Liver (tissue), 9 donors: Measurements from ENCODE around the gene ZC3H7B. TPM values are rescaled to one million over a fixed set of nuclear protein-coding genes. Genes with fewer than 3 reads are reported as not detected.

Experiments used
- DNase-seq: peaks from one replicate; pipeline ENCODE4 v3.0.0-alpha.2; 2017; ENCODE audit warnings: low spot score
- H3K27ac ChIP-seq, 2 donors: one replicate each; pipeline ENCODE4 v1.7.0; 2013; ENCODE audit warnings: inconsistent platforms in 2 of 2, low read length in 2 of 2, control low read depth in 1 of 2, low read depth in 1 of 2, mild to moderate bottlenecking in 1 of 2
- H3K27me3 ChIP-seq, 4 donors: one replicate each; pipeline versions ENCODE4 v1.6.1 to v1.7.0; 2013; ENCODE audit warnings: low read length in 3 of 4, inconsistent platforms in 1 of 4, mild to moderate bottlenecking in 1 of 4, moderate library complexity in 1 of 4; ENCODE audit not compliant: control insufficient read depth in 4 of 4, insufficient read depth in 4 of 4
- H3K36me3 ChIP-seq, 4 donors: one replicate each; pipeline versions ENCODE4 v1.6.1 to v1.7.0; 2013; ENCODE audit warnings: low read length in 3 of 4, mild to moderate bottlenecking in 3 of 4, low read depth in 1 of 4, moderate library complexity in 1 of 4; ENCODE audit not compliant: control insufficient read depth in 4 of 4, insufficient read depth in 3 of 4
- H3K4me1 ChIP-seq, 4 donors: one replicate each; pipeline versions ENCODE4 v1.6.1 to v1.7.0; 2013; ENCODE audit warnings: low read length in 3 of 4, mild to moderate bottlenecking in 3 of 4, moderate library complexity in 1 of 4; ENCODE audit not compliant: control insufficient read depth in 4 of 4, insufficient read depth in 4 of 4
- H3K4me3 ChIP-seq, 3 donors: one replicate each; pipeline versions ENCODE4 v1.6.1 to v1.7.0; 2013; ENCODE audit warnings: low read length in 3 of 3, control low read depth in 1 of 3, low read depth in 1 of 3, mild to moderate bottlenecking in 1 of 3
- H3K9ac ChIP-seq, 2 donors: one replicate each; pipeline ENCODE4 v1.7.0; 2013; ENCODE audit warnings: low read length in 2 of 2, mild to moderate bottlenecking in 2 of 2, moderate library complexity in 2 of 2, control low read depth in 1 of 2, low read depth in 1 of 2
- H3K9me3 ChIP-seq, 4 donors: one replicate each; pipeline versions ENCODE4 v1.6.1 to v1.7.0; 2013; ENCODE audit warnings: low read length in 3 of 4; ENCODE audit not compliant: control insufficient read depth in 4 of 4
- EGR1 ChIP-seq, 2 donors: IDR thresholded peaks; 2 replicates each; pipeline ENCODE4 v1.6.1; 2016 to 2018; ENCODE audit warnings: antibody characterized with exemption in 2 of 2, low read depth in 2 of 2
- FOXA1 ChIP-seq: IDR thresholded peaks from 2 replicates; pipeline ENCODE4 v1.6.1; 2016; ENCODE audit warnings: antibody characterized with exemption
- FOXA2 ChIP-seq: IDR thresholded peaks from 2 replicates; pipeline ENCODE4 v1.6.1; 2016; ENCODE audit warnings: antibody characterized with exemption
- GABPA ChIP-seq, 2 donors: IDR thresholded peaks in 1 of 2; conservative IDR thresholded peaks in 1 of 2; 2 replicates each; pipeline ENCODE4 v1.6.1; 2016; ENCODE audit warnings: antibody characterized with exemption in 2 of 2, mild to moderate bottlenecking in 1 of 2, moderate library complexity in 1 of 2
- HNF4A ChIP-seq, 2 donors: conservative IDR thresholded peaks; 2 replicates each; pipeline ENCODE4 v1.6.1; 2016; ENCODE audit warnings: antibody characterized with exemption in 2 of 2, mild to moderate bottlenecking in 2 of 2
- HNF4G ChIP-seq: IDR thresholded peaks from 2 replicates; pipeline ENCODE4 v1.6.1; 2016; ENCODE audit warnings: antibody characterized with exemption
- JUND ChIP-seq, 2 donors: IDR thresholded peaks; 2 replicates each; pipeline ENCODE4 v1.6.1; 2016; ENCODE audit warnings: antibody characterized with exemption in 2 of 2
- RAD21 ChIP-seq, 2 donors: IDR thresholded peaks; 2 replicates each; pipeline ENCODE4 v1.6.1; 2016; ENCODE audit warnings: antibody characterized with exemption in 2 of 2, mild to moderate bottlenecking in 2 of 2
- RXRA ChIP-seq, 2 donors: IDR thresholded peaks; 2 replicates each; pipeline ENCODE4 v1.6.1; 2017 to 2018; ENCODE audit warnings: antibody characterized with exemption in 2 of 2, mild to moderate bottlenecking in 1 of 2
- SP1 ChIP-seq: IDR thresholded peaks from 2 replicates; pipeline ENCODE4 v1.6.1; 2018; ENCODE audit warnings: antibody characterized with exemption, mild to moderate bottlenecking
- TAF1 ChIP-seq: conservative IDR thresholded peaks from 2 replicates; pipeline ENCODE4 v1.6.1; 2016; ENCODE audit warnings: antibody characterized with exemption, mild to moderate bottlenecking
- YY1 ChIP-seq: IDR thresholded peaks from 2 replicates; pipeline ENCODE4 v1.6.1; 2016; ENCODE audit warnings: antibody characterized with exemption, mild to moderate bottlenecking
- WGBS: extraction: QIAGEN DNeasy Blood & Tissue Kit; methylation state at CpG from one replicate; pipeline ENCODE4 v1.1.7; 2013; 5-methylcytosine and 5-hydroxymethylcytosine counted together
- polyA plus RNA-seq, 2 donors: library from polyadenylated mRNA; stranded (reverse) in 1 of 2; unstranded in 1 of 2; fragments of 200-250 nt in 1 of 2; fragments of >200 nt in 1 of 2; fragmentation: Nextera tagmentation in 1 of 2; extraction: Ambion mirVana in 1 of 2; gene quantifications; one replicate each; pipeline versions ENCODE4 v1.2.1 to v1.2.3, GENCODE V29; 2013 to 2015
- total RNA-seq, 2 donors: library from RNA; depleted of rRNA; stranded (reverse); fragments of >200 nt; gene quantifications; one replicate each; pipeline ENCODE4 v1.2.3, GENCODE V29; 2014
- TF ChIP-seq, protein P1 (sequence below): IDR thresholded peaks from 2 replicates; pipeline ENCODE4 v1.6.1; 2016; ENCODE audit warnings: antibody characterized with exemption
- TF ChIP-seq, protein P2 (sequence below): IDR thresholded peaks from 2 replicates; pipeline ENCODE4 v1.6.1; 2016; ENCODE audit warnings: antibody characterized with exemption
- TF ChIP-seq, protein P3 (sequence below): IDR thresholded peaks from 2 replicates; pipeline ENCODE4 v1.6.1; 2016; ENCODE audit warnings: antibody characterized with exemption, mild to moderate bottlenecking
- TF ChIP-seq, protein P4 (sequence below): IDR thresholded peaks from 2 replicates; pipeline ENCODE4 v1.6.1; 2016; ENCODE audit warnings: antibody characterized with exemption
- TF ChIP-seq, protein P5 (sequence below): fragments of 150-350 bp; IDR thresholded peaks from 2 replicates; pipeline ENCODE4 v1.5.1; 2017; ENCODE audit warnings: improper control_type of control experiment, low read depth, low read length; ENCODE audit not compliant: missing input control
- donor health status: healthy.
- donor health status: healthy.
- donor health status: healthy.
- donor health status: healthy.
- donor health status: healthy.

Gene ZC3H7B
- total and polyA plus RNA-seq, 4 donors: 6.6 to 50.2 (median 26.1) TPM

DNA sequence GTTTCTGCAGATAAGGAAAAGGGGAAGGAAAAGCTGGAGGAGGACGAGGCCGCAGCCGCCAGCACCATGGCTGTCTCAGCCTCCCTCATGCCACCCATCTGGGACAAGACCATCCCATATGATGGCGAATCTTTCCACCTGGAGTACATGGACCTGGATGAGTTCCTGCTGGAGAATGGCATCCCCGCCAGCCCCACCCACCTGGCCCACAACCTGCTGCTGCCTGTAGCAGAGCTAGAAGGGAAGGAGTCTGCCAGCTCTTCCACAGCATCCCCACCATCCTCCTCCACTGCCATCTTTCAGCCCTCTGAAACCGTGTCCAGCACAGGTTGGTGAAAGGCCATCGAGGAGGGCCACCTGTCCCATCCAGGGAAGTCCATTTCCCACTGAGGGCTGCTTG is 86.0 kb downstream of the ZC3H7B start:
- H3K4me3 ChIP-seq: no peak overlapping the region
- H3K27ac ChIP-seq: no peak overlapping the region
- H3K9me3 ChIP-seq: no peaks in the 10 kb centered on the region
- H3K27me3 ChIP-seq: no peaks in the 10 kb centered on the region
- H3K36me3 ChIP-seq: peaks cover 7 to 25% (median 19%) of the 10 kb centered on the region in 4 donors
- H3K9ac ChIP-seq: no peak overlapping the region
- no peak for TF ChIP-seq RXRA (IDR thresholded peaks at IDR 0.05)
- TF ChIP-seq HNF4G: no peak
- TF ChIP-seq FOXA2: no peak
- no peak for TF ChIP-seq JUND (IDR thresholded peaks at IDR 0.05)
- no peak for TF ChIP-seq GABPA (IDR thresholded peaks at IDR 0.05 in 1 of 2, conservative IDR thresholded peaks at IDR 0.05 in 1 of 2)
- TF ChIP-seq, protein P1, sequence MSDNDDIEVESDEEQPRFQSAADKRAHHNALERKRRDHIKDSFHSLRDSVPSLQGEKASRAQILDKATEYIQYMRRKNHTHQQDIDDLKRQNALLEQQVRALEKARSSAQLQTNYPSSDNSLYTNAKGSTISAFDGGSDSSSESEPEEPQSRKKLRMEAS: no peak
- TF ChIP-seq, protein P2, sequence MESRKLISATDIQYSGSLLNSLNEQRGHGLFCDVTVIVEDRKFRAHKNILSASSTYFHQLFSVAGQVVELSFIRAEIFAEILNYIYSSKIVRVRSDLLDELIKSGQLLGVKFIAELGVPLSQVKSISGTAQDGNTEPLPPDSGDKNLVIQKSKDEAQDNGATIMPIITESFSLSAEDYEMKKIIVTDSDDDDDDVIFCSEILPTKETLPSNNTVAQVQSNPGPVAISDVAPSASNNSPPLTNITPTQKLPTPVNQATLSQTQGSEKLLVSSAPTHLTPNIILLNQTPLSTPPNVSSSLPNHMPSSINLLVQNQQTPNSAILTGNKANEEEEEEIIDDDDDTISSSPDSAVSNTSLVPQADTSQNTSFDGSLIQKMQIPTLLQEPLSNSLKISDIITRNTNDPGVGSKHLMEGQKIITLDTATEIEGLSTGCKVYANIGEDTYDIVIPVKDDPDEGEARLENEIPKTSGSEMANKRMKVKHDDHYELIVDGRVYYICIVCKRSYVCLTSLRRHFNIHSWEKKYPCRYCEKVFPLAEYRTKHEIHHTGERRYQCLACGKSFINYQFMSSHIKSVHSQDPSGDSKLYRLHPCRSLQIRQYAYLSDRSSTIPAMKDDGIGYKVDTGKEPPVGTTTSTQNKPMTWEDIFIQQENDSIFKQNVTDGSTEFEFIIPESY: no peak
- no peak for TF ChIP-seq HNF4A (conservative IDR thresholded peaks at IDR 0.05)
- no peak for TF ChIP-seq FOXA1
- TF ChIP-seq TAF1: no peak
- TF ChIP-seq, protein P3, sequence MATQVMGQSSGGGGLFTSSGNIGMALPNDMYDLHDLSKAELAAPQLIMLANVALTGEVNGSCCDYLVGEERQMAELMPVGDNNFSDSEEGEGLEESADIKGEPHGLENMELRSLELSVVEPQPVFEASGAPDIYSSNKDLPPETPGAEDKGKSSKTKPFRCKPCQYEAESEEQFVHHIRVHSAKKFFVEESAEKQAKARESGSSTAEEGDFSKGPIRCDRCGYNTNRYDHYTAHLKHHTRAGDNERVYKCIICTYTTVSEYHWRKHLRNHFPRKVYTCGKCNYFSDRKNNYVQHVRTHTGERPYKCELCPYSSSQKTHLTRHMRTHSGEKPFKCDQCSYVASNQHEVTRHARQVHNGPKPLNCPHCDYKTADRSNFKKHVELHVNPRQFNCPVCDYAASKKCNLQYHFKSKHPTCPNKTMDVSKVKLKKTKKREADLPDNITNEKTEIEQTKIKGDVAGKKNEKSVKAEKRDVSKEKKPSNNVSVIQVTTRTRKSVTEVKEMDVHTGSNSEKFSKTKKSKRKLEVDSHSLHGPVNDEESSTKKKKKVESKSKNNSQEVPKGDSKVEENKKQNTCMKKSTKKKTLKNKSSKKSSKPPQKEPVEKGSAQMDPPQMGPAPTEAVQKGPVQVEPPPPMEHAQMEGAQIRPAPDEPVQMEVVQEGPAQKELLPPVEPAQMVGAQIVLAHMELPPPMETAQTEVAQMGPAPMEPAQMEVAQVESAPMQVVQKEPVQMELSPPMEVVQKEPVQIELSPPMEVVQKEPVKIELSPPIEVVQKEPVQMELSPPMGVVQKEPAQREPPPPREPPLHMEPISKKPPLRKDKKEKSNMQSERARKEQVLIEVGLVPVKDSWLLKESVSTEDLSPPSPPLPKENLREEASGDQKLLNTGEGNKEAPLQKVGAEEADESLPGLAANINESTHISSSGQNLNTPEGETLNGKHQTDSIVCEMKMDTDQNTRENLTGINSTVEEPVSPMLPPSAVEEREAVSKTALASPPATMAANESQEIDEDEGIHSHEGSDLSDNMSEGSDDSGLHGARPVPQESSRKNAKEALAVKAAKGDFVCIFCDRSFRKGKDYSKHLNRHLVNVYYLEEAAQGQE: no peak
- no peak for TF ChIP-seq EGR1 (IDR thresholded peaks at IDR 0.05; ENCODE audit: low read depth in 2 of 2)
- TF ChIP-seq SP1: no peak
- TF ChIP-seq, protein P4, sequence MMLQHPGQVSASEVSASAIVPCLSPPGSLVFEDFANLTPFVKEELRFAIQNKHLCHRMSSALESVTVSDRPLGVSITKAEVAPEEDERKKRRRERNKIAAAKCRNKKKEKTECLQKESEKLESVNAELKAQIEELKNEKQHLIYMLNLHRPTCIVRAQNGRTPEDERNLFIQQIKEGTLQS: no peak
- TF ChIP-seq, protein P5, sequence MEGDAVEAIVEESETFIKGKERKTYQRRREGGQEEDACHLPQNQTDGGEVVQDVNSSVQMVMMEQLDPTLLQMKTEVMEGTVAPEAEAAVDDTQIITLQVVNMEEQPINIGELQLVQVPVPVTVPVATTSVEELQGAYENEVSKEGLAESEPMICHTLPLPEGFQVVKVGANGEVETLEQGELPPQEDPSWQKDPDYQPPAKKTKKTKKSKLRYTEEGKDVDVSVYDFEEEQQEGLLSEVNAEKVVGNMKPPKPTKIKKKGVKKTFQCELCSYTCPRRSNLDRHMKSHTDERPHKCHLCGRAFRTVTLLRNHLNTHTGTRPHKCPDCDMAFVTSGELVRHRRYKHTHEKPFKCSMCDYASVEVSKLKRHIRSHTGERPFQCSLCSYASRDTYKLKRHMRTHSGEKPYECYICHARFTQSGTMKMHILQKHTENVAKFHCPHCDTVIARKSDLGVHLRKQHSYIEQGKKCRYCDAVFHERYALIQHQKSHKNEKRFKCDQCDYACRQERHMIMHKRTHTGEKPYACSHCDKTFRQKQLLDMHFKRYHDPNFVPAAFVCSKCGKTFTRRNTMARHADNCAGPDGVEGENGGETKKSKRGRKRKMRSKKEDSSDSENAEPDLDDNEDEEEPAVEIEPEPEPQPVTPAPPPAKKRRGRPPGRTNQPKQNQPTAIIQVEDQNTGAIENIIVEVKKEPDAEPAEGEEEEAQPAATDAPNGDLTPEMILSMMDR: no peak
- peaks cover 0 to 15% (median 13%) of the 10 kb centered on the region in 4 donors for H3K4me1 ChIP-seq
- 86% methylated on average over 7 of the region's 7 CpGs for WGBS
- DNase-seq: no peak

DNA sequence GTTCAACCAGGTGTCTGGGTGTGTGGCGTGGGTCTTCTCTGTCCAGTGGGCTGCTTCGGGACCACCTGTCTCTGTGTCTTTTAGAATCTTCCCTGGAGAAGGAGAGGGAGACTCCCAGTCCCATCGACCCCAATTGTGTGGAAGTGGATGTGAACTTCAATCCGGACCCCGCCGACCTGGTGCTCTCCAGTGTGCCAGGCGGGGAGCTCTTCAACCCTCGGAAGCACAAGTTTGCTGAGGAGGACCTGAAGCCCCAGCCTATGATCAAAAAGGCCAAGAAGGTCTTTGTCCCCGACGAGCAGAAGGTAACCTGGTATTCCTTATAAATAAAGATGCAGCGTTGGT is 92.7 kb downstream of the ZC3H7B start:
- H3K9ac ChIP-seq: peak overlapping the region in 1 of 2 donors; percentile 36
- peaks cover 10 to 54% (median 49%) of the 10 kb centered on the region in 4 donors for H3K4me1 ChIP-seq
- peak overlapping the region; percentile 61 to 69 for H3K27ac ChIP-seq
- no peaks in the 10 kb centered on the region for H3K9me3 ChIP-seq
- no peak for DNase-seq
- TF ChIP-seq GABPA (IDR thresholded peaks at IDR 0.05 in 1 of 2, conservative IDR thresholded peaks at IDR 0.05 in 1 of 2) (no peak), RXRA (IDR thresholded peaks at IDR 0.05) (no peak), HNF4G (no peak), TAF1 (no peak), SP1 (no peak), YY1 (no peak), JUND (IDR thresholded peaks at IDR 0.05) (no peak), HNF4A (conservative IDR thresholded peaks at IDR 0.05) (no peak), RAD21 (IDR thresholded peaks at IDR 0.05) (no peak), EGR1 (IDR thresholded peaks at IDR 0.05; ENCODE audit: low read depth in 2 of 2) (no peak)
- H3K36me3 ChIP-seq: peaks cover 1 to 39% (median 18%) of the 10 kb centered on the region in 4 donors
- no peaks in the 10 kb centered on the region for H3K27me3 ChIP-seq
- H3K4me3 ChIP-seq: no peak overlapping the region
- 92% methylated on average over 11 of the region's 11 CpGs for WGBS
